Ishikawa (cell line): Measurements from ENCODE around the gene HOXA6.

Source experiments
- CREB1 ChIP-seq: IDR thresholded peaks from 2 replicates; pipeline ENCODE4 v1.6.1; 2012; ENCODE audit warnings: low read depth
- EGR1 ChIP-seq: IDR thresholded peaks from 2 replicates; pipeline ENCODE4 v1.6.1; 2012
- EP300 ChIP-seq: IDR thresholded peaks from 2 replicates; pipeline ENCODE4 v1.6.1; 2012; ENCODE audit warnings: borderline replicate concordance
- FOXM1 ChIP-seq: IDR thresholded peaks from 2 replicates; pipeline ENCODE4 v1.6.1; 2012; ENCODE audit warnings: low read depth, borderline replicate concordance
- MAX ChIP-seq: IDR thresholded peaks from 2 replicates; pipeline ENCODE4 v1.6.1; 2012
- NFIC ChIP-seq: IDR thresholded peaks from 2 replicates; pipeline ENCODE4 v1.6.1; 2012
- REST ChIP-seq: IDR thresholded peaks from 2 replicates; pipeline ENCODE4 v1.6.1; 2012; ENCODE audit warnings: low read depth, mild to moderate bottlenecking
- TAF1 ChIP-seq: IDR thresholded peaks from 2 replicates; pipeline ENCODE4 v1.6.1; 2012; ENCODE audit warnings: low read depth, mild to moderate bottlenecking
- TEAD4 ChIP-seq: IDR thresholded peaks from 2 replicates; pipeline ENCODE4 v1.6.1; 2012
- ZBTB7A ChIP-seq: IDR thresholded peaks from 2 replicates; pipeline ENCODE4 v1.6.1; 2012; ENCODE audit warnings: low read depth

GRCh38 chr7:27100694-27101170 lies 46.8 kb downstream of the HOXA6 start:
- no peak for TF ChIP-seq EP300
- TF ChIP-seq TAF1 = no peak
- no peak for TF ChIP-seq EGR1
- no peak for TF ChIP-seq MAX
- no peak for TF ChIP-seq FOXM1
- TF ChIP-seq REST = no peak
- no peak for TF ChIP-seq ZBTB7A
- TF ChIP-seq NFIC = no peak
- no peak for TF ChIP-seq CREB1
- TF ChIP-seq TEAD4 = no peak
